Non-pigmented ciliary epithelial cell (primary cell): Measurements from ENCODE around the gene VWF.
"Not testable (repeated sequence)": the region's sequence is repeated elsewhere in the genome, so short reads cannot be mapped to it uniquely, and the experiment has no call there.

Source experiments
- DNase-seq: peaks from one replicate; pipeline ENCODE4 v3.0.0-alpha.2; 2010; ENCODE audit warnings: low read depth

Gene VWF

GRCh38 chr12:6104027-6104426 lies 20.4 kb downstream of the VWF start:
- DNase-seq = no peak

DNA sequence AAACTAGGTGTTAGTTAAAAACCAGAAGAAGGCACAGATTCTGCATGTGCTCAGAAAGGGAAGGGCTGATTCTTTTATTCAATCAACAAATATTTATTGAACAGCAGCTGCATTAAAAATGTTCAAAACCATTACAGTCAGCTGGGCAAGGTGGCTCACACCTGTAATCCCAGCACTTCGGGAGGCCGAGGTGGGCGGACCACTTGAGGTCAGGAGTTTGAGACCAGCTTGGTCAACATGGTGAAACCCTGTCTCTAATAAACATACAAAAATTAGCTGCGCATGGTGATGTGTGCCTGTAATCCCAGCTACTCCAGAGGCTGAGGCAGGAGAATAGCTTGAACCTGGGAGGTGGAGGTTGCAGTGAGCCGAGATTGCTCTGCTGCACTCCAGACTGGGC lies 22.4 kb downstream of the VWF start:
- DNase-seq = not testable (repeated sequence)

- no peak for DNase-seq
These were observed 25.2 kb downstream of the VWF start for GRCh38 chr12:6099316-6099715.

DNA sequence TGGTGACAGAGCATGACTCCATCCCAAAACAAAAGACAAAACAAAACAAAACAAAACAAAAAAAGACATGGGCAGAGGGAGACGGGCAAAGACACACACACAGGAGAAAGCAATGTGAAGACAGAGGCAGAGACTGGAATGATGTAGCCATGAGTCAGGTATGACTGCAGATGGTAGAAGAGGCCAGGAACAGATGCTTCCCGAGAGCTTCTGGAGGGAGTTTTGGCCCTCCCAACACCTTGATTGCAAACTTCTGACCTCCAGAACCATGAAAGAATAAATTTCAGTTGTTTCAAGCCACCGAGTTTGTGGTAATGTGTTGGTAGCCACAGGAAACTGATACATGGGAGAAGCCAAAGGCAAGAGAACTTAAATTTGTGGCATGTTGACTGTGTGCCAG lies 27.1 kb downstream of the VWF start:
- no peak for DNase-seq

DNA sequence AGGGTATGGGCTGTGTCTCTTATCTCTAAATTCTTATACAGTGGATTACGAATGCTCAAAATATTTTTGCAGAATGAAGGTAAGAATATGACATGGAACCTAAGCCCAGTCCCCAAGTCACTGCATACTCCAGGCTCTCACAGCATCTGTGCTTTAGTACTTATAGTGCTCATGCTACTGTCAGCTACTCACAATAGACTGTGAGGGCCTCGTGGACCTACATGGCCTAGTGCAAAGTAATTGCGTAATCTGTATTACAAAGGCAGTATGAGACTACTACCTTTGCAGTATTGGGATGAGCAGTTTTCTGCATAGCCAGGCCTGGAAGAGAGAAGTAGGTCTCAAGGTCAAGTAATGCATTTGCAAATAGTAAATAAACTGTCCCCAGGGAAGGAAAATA lies 27.9 kb downstream of the VWF start:
- no peak for DNase-seq

DNA sequence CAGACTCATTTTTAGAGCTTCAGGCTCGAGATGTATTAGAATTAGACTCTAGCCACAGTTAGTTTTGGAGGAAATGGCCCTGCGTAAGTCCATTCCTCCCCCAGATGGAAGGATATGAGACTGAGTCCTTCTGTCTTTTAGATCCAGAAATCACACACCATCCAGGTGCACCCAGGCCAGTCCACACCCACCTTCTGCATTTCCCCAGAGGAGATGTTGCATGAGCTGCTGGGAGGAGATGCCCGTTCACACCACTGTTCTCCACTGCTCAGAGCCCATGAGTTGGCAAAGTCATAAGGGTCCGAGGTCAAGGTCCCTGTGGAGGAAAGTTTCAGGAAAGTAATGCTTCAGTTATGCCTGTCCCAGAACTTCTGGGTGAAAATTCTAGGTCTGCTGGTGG lies 29.2 kb downstream of the VWF start:
- DNase-seq = no peak

DNA sequence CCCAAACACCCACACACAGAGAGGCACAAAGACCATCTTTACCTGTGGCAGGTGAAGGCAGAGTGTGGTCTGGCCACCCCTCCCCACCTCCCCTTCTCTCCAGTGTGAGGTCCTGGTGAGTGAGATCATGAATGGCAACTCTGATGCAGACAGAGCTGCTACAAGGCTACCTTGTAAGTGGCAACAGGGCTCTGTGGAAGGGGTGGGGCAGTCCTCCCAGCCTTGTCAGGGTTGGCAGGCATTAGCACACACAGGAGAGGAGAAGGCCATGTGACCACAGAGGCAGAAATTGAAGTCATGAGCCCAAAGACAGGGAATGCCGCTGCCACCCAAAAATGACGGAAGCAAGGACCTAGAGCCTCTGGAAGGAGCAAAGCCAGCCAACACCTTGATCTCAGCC lies 30.7 kb downstream of the VWF start:
- DNase-seq = no peak

- no peak for DNase-seq
These were observed 31.4 kb downstream of the VWF start for GRCh38 chr12:6092784-6093722.

DNA sequence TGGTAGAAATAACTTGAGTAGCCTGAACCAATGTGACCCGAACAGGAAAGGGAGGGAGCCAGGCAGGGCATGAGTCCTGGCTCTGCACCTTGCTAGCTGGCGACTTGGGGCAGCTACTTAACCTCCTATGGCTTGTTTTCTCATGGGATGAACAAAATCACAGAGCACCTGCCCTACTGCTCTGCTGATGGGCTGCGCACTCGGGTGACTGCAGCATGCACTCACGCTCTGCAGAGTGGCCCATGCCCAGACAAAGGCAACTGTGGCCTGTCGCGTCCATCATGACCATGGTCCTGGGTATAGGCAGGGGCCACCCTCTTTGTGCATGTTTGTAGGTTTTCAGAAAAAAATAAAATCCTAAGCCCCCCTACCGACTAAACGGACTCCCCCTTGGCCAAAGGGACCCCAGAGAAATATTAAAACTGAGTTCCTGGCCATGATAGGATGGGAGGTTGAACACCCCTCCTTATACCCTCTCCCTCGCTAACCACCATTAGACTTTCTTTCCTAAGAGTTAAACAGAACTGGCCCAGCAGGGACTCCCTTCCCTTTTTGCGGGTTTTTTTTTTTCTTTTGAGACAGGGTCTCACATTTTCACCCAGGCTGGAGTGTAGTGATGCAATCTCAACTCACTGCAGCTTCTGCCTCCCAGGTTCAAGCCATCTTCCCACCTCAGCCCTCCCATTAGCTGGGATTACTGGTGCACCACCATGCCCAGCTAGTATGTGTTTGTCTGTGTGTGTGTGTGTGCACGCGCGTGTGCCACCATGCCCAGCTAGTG lies 32.5 kb downstream of the VWF start:
- no peak for DNase-seq

- DNase-seq = no peak
These were observed 33.7 kb downstream of the VWF start for GRCh38 chr12:6090803-6091202.

GRCh38 chr12:6088921-6089747 lies 35.3 kb downstream of the VWF start:
- DNase-seq = no peak

GRCh38 chr12:6086316-6086715 lies 38.2 kb downstream of the VWF start:
- no peak for DNase-seq

GRCh38 chr12:6085841-6086240 lies 38.6 kb downstream of the VWF start:
- DNase-seq = no peak

GRCh38 chr12:6084969-6085450 lies 39.5 kb downstream of the VWF start:
- DNase-seq = no peak

DNA sequence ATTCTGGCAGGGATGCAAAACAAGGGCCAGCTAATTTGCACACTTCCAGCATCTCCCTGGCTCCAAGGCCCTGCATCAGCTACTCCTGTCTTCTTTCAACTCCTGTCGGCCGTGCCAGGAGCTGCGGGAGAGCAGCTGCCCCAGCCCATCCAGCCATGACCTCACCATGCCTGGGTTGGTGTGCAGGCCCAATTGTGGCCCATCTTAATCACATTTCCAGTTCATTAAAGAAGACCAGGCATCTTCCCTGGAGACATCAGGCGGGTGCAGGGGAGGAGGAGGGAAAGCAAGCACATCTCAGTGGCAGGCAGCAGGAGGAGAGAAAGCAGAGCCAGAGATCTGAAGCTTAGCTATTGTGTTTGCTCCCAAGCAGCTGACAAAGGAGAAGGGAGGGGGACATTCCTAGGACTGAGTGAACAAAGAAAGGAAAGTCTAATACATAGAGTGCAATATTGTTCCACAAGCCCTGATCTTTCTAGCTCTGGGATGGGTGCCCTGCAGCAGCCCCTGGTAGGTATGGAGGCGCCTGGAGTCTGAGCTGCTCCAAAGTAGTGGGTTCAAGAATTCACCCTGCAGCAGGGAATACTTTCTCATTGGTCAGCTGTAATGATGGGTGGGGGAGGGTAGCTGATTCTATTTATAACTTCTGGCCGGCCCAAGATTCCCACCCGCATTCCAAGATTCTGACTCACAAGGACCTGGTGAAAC lies 40.1 kb downstream of the VWF start:
- no peak for DNase-seq

DNA sequence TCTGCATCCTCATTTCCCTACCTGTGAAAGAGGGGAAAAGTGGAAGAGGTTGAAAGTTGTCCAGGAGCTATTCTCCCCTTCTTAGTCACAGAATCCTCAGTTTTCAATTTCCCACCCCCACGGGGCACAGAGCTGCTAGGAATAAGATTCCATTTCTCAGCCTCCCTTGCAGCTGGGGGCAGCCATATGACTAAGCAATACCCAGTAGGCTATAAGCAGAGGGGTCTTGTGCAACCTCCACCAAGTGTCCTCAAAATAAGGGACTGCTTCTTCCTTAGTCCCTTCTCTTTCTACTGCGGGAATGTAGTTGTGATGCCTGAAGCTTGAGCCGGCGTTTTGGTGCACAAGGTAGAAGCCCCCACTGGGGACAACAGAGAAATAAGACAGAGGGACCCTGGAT lies 40.9 kb downstream of the VWF start:
- DNase-seq = no peak

GRCh38 chr12:6082613-6083012 lies 41.9 kb downstream of the VWF start:
- no peak for DNase-seq

GRCh38 chr12:6080149-6081045 lies 44.1 kb downstream of the VWF start:
- DNase-seq = no peak

DNA sequence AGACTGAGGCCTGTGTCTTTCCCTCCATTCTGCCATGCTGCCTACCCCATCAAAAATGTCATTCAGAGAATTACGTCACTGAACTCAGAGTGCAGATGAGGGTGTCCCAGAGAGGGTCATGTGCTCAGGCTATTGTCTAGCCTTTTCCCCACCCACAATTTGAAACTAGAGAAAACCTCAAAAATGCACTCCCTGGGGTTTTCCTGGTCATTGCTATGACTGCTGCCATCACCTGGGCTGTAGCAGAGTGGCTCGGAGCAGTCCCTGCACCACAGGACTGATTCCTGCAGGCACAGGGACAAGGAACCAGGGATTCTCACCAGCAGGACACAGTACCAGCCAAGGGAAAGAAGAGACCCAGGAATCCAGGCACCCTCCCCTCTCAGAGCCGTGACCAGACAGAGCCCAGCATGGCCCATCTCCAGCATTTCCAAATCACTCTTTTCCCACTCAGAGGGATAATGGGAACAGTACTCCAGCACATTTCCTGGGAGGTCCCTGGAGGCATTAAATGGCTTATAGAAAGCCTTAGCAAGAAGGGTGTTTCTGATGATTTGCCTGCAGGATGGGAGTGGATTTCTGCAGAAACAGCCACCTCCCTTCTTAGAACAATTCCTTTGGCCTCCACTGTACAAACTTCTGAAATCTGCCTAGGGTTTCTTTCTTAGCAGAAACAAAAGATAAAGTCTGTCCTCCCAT lies 45.9 kb downstream of the VWF start:
- no peak for DNase-seq

GRCh38 chr12:6077692-6078083 lies 46.8 kb downstream of the VWF start:
- no peak for DNase-seq
